GM12872 (cell line): ENCODE data around the gene DUSP6.

ENCODE experiments used
- TF ChIP-seq, protein P1 (sequence below): IDR thresholded peaks from 3 replicates; pipeline ENCODE4 v1.5.1; 2011; ENCODE audit warnings: low read depth, mild to moderate bottlenecking, low read length, moderate library complexity; ENCODE audit not compliant: insufficient read depth

DUSP6 gene

GRCh38 chr12:89354612-89355067 lies 2.3 kb upstream of the DUSP6 start:
- TF ChIP-seq, protein P1, sequence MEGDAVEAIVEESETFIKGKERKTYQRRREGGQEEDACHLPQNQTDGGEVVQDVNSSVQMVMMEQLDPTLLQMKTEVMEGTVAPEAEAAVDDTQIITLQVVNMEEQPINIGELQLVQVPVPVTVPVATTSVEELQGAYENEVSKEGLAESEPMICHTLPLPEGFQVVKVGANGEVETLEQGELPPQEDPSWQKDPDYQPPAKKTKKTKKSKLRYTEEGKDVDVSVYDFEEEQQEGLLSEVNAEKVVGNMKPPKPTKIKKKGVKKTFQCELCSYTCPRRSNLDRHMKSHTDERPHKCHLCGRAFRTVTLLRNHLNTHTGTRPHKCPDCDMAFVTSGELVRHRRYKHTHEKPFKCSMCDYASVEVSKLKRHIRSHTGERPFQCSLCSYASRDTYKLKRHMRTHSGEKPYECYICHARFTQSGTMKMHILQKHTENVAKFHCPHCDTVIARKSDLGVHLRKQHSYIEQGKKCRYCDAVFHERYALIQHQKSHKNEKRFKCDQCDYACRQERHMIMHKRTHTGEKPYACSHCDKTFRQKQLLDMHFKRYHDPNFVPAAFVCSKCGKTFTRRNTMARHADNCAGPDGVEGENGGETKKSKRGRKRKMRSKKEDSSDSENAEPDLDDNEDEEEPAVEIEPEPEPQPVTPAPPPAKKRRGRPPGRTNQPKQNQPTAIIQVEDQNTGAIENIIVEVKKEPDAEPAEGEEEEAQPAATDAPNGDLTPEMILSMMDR = no peak

- TF ChIP-seq, protein P1 = no peak
Observed at GRCh38 chr12:89353823-89354611, 1.7 kb upstream of the DUSP6 start.

DNA sequence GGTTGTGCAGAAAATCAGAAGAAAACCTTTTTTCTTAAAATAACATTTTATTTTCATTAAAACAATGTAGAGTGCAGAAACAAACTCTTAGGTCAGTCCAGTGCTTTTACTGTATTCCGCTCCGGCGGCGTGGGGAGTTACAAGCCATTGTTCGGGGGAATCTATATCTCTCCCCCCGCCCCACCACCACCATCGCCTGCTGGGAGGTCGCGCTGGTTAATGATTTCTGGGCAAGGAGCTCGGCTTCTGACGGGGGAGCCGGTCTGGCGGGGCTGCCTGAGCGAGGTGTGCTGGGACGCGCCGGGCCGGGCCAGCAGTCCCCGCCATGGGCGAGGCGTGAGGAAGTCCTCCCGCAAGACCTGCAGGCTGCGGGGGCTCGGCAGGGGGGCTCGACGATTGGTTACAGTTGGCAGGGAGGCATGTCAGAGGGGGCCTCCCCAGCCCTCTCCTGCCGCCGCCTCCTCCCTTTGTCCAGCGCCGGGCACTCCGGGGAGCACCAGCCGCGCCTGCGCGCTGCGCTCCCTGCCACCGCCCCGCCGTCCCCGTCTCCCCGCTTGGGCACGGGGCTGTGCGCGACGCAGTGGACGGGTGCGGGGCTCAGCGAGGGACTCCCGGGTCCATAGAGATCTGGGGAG lies 1.0 kb upstream of the DUSP6 start:
- TF ChIP-seq, protein P1 = no peak

DNA sequence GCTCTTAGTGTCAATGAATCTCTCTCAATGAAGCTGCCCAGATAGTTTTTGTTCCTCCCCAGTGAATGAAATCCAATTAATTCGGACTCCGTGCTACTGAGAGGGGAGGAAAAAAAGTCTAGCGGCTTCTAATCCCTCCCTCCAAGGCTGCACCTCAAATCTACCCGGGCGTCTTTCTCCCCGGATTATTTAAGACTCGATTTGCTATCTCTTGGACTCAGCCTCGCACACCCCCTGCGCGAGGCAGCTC lies 134 bp downstream of the DUSP6 start:
- TF ChIP-seq, protein P1 = no peak

DNA sequence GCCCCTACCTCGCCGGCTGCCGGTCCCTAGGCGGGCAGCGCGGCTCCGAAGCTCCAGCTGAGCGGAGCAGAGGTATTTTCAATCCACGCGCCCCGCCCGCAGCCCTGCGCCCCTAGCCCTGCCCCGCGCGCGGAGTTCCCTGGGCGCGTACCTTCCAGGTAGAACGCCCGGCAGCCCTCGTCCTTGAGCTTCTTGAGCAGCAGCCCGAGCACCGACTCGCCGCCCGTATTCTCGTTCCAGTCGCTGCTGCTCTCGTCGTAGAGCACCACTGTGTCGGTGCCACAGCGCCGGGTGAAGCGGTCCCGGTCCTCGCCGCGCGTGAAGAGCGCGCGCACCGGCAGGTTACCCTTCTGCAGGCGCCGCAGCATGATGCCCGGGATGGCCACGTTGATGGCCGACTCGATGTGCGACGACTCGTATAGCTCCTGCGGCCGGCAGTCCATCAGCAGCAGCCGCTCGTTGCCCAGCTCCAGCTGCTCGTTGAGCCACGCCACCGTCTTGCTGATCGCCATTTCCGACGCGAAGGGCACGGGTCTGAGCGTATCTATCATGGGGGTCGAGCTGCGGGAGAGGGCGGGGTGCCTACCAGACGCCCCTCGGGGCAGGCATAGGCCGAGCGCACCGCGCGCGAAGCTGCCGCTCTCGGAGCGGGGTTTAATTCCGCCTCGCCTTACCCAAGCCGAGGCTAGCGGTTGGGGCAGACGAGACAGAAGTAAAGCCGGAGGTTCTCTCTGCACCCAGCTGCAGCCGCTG lies 636 bp downstream of the DUSP6 start:
- TF ChIP-seq, protein P1 = no peak

- TF ChIP-seq, protein P1 = no peak
Observed at GRCh38 chr12:89350630-89351488, 1.4 kb downstream of the DUSP6 start.

- TF ChIP-seq, protein P1 = no peak
Observed at GRCh38 chr12:89350260-89350629, 2.1 kb downstream of the DUSP6 start.
